Measurements from ENCODE around the gene ADAMTS12. TPM values are rescaled to one million over a fixed set of nuclear protein-coding genes. Genes with fewer than 3 reads are reported as not detected.

Gene ADAMTS12
- total RNA-seq, 2 donors from 2014 or later, result 0.43 to 1.7 TPM

DNA sequence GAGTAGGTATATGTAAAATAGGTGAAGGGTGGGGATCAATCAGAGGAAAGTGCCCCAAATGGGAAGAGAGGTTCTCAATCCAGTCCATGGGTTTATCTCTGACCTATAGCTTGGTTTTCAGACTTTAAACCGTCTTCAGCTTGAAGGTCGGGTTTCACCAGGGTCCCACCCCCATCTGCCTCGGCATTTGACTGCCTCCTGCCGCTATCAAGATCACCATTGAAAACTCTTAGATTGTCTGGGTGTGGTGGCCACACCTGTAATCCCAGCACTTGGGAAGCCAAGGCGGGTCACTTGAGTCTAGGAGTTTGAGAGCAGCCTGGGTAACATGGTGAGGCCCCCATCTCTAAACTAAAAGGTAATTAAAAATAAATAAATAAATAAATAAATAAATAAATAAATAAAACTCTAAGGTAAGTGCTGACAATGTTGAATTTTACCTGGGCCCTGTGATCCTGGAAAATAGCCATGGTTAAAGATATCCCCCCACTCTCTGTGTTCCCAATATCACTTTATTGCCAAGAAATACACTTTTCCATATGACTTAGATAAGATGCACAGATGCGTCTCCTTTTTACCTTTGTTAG lies 402.2 kb downstream of the ADAMTS12 start:
- H3K4me3 ChIP-seq, result no peak overlapping the region
- H3K27ac ChIP-seq, result no peak overlapping the region
- no peaks in the 10 kb centered on the region for H3K9me3 ChIP-seq
- H3K36me3 ChIP-seq, result no peaks in the 10 kb centered on the region
- no peak for DNase-seq (ENCODE audit: low spot score)
- TF ChIP-seq, protein P1, sequence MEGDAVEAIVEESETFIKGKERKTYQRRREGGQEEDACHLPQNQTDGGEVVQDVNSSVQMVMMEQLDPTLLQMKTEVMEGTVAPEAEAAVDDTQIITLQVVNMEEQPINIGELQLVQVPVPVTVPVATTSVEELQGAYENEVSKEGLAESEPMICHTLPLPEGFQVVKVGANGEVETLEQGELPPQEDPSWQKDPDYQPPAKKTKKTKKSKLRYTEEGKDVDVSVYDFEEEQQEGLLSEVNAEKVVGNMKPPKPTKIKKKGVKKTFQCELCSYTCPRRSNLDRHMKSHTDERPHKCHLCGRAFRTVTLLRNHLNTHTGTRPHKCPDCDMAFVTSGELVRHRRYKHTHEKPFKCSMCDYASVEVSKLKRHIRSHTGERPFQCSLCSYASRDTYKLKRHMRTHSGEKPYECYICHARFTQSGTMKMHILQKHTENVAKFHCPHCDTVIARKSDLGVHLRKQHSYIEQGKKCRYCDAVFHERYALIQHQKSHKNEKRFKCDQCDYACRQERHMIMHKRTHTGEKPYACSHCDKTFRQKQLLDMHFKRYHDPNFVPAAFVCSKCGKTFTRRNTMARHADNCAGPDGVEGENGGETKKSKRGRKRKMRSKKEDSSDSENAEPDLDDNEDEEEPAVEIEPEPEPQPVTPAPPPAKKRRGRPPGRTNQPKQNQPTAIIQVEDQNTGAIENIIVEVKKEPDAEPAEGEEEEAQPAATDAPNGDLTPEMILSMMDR (IDR thresholded peaks at IDR 0.05), result no peak
- H3K4me1 ChIP-seq, result peaks cover 0 to 5% of the 10 kb centered on the region in 2 donors
- H3K27me3 ChIP-seq, result no peaks in the 10 kb centered on the region

DNA sequence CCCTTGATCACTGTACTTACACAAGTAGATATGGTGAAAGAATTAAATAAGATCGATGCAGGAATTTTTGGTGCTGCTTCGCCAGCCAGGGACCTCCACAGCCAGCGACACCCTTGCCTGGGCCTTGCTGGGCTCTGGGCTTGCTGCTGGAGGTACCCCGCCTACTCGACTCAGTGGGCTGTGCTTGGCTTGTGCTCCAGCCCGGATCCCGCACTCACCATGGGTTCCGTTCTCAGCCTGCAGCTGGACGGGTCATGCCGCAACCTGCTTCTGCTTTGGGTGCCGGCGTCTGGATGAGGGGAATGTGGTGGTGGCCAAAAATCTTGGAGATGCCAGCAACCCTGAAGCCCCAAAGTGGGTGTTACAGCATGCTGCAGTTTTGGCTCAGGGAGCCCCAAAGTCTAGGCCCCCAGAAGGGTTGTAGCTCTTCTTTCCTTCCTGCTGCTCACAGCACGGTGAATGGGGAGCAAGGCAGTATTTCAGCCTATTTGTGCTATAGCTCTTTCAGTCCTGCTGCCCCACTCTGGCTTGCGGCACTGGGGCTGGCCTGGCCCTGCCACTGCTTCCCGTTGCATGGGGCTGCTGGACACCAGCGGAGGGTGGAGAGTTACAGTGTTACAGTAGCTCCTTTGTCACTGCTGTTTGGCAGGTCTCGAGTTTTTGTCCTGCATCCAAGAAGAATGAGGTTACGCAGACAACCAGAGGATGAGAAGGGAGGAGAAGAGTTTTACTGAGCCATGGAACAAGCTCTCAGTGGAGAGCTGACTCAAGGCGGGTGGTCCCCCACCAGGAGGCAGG lies 403.0 kb downstream of the ADAMTS12 start:
- no peaks in the 10 kb centered on the region for H3K4me1 ChIP-seq
- H3K27me3 ChIP-seq, result no peaks in the 10 kb centered on the region
- no peaks in the 10 kb centered on the region for H3K36me3 ChIP-seq
- no peak for DNase-seq (ENCODE audit: low spot score)
- no peak overlapping the region for H3K27ac ChIP-seq
- TF ChIP-seq, protein P1 (IDR thresholded peaks at IDR 0.05), result no peak
- no peak overlapping the region for H3K4me3 ChIP-seq
- H3K9me3 ChIP-seq, result no peaks in the 10 kb centered on the region

DNA sequence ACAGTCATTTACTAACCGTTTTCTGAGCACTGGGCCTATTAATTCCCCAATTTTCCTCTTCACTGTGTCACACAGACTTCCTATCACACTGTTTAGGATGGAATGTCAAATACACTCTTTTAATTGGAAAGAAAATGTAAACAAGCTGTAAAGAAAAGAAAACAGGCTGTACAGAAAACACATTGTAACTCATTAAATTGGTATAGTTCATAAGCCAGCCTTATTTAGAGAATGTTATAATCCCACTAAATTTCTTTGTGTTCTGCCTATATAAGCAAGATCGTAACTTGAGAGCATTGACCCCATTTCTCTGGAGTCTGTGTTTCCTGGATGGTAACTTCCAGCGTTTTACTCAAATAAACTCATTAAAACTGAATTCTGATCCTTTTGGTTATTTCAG lies 404.6 kb downstream of the ADAMTS12 start:
- no peaks in the 10 kb centered on the region for H3K36me3 ChIP-seq
- no peaks in the 10 kb centered on the region for H3K9me3 ChIP-seq
- DNase-seq (ENCODE audit: low spot score), result no peak
- no peaks in the 10 kb centered on the region for H3K27me3 ChIP-seq
- TF ChIP-seq, protein P1 (IDR thresholded peaks at IDR 0.05), result no peak
- H3K4me1 ChIP-seq, result no peaks in the 10 kb centered on the region
- H3K27ac ChIP-seq, result no peak overlapping the region
- no peak overlapping the region for H3K4me3 ChIP-seq

DNA sequence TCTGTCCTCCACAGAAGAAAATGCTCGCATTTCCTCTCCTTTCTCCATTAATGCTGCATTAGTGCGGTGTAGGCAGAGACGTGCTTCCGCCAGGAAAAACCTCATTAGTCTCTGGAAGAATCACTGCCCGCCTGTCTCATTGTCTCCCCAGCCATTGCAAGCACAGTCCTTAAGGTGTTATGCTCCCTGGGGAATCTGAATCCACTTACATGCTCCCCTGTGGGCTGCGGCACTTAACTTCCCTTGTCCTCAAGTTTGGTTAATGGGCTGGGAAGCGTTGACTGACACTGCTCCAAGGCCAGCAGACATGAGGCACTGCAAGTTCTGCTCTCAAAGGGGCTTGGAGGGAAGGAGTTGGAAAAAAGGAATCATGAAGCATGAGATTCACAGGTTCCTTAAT lies 409.5 kb downstream of the ADAMTS12 start:
- TF ChIP-seq, protein P1 (IDR thresholded peaks at IDR 0.05), result no peak
- H3K9me3 ChIP-seq, result no peaks in the 10 kb centered on the region
- peaks cover 3% of the 10 kb centered on the region for H3K36me3 ChIP-seq
- H3K27ac ChIP-seq, result no peak overlapping the region
- no peaks in the 10 kb centered on the region for H3K4me1 ChIP-seq
- no peak for DNase-seq (ENCODE audit: low spot score)
- no peak overlapping the region for H3K4me3 ChIP-seq
- H3K27me3 ChIP-seq, result no peaks in the 10 kb centered on the region

DNA sequence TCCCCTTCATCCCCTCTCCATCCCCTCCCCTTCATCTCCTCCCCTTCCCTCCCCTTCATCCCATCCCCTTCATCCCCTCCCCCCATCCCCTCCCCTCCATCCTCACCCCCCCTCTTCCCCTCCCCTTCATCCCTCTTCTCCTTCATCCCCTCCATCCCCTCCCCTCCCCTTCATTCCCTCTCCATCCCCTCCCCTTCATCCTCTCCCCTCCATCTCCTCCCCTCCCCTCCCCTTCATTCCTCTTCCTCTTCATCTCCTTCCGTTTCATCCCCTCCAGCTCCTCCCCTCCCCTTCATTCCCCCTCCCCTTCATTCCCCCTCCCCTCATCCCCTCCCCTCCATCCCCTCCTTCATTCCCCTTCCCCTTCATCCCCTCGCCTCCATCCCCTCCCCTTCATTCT lies 410.9 kb downstream of the ADAMTS12 start:
- H3K27ac ChIP-seq, result no peak overlapping the region
- H3K27me3 ChIP-seq, result no peaks in the 10 kb centered on the region
- no peak overlapping the region for H3K4me3 ChIP-seq
- H3K4me1 ChIP-seq, result no peaks in the 10 kb centered on the region
- no peak for DNase-seq (ENCODE audit: low spot score)
- TF ChIP-seq, protein P1 (IDR thresholded peaks at IDR 0.05), result no peak
- no peaks in the 10 kb centered on the region for H3K9me3 ChIP-seq
- H3K36me3 ChIP-seq, result peaks cover 6% of the 10 kb centered on the region
